ENCODE measurements around the gene HLA-DRA.

GRCh38 chr6:32391505-32391904 lies 48.2 kb upstream of the HLA-DRA start:
- TF ChIP-seq MXD4 (CRISPR knock-in tag; IDR thresholded peaks at IDR 0.05; ENCODE audit: borderline replicate concordance) (no peak), E2F4 (CRISPR knock-in tag; IDR thresholded peaks at IDR 0.05; ENCODE audit: borderline replicate concordance, low read depth) (no peak), NR2C2 (CRISPR knock-in tag; IDR thresholded peaks at IDR 0.05) (no peak), CTCF (IDR thresholded peaks at IDR 0.05) (no peak), USF2 (CRISPR knock-in tag; IDR thresholded peaks at IDR 0.05) (no peak), ARID4B (CRISPR knock-in tag; IDR thresholded peaks at IDR 0.05; ENCODE audit: borderline replicate concordance) (no peak), ZNF121 (CRISPR knock-in tag; IDR thresholded peaks at IDR 0.05) (no peak)
